GM06990 (cell line): ENCODE measurements around the gene TBXAS1.

Source experiments
- DNase-seq: peaks from one replicate; pipeline ENCODE4 v3.0.0-alpha.2; 2011; ENCODE audit not compliant: insufficient read length; ENCODE audit errors: extremely low read depth
- H3K27me3 ChIP-seq: replicated peaks from 2 replicates; pipeline ENCODE4 v1.6.0; 2011; ENCODE audit warnings: low read length; ENCODE audit not compliant: control insufficient read depth, insufficient read depth
- H3K36me3 ChIP-seq: 2 replicates; pipeline ENCODE4 v1.5.1; 2011; ENCODE audit warnings: low read length; ENCODE audit not compliant: control insufficient read depth, insufficient read depth
- H3K4me3 ChIP-seq: replicated peaks from 2 replicates; pipeline ENCODE4 v1.5.1; 2011; ENCODE audit warnings: low read depth, mild to moderate bottlenecking, control low read depth, low read length
- TF ChIP-seq, protein P1 (sequence below): IDR thresholded peaks from 2 replicates; pipeline ENCODE4 v1.5.1; 2011; ENCODE audit warnings: low read length, control low read depth, mild to moderate bottlenecking, inconsistent platforms; ENCODE audit not compliant: insufficient read depth, poor library complexity, severe bottlenecking

TBXAS1 gene

DNA sequence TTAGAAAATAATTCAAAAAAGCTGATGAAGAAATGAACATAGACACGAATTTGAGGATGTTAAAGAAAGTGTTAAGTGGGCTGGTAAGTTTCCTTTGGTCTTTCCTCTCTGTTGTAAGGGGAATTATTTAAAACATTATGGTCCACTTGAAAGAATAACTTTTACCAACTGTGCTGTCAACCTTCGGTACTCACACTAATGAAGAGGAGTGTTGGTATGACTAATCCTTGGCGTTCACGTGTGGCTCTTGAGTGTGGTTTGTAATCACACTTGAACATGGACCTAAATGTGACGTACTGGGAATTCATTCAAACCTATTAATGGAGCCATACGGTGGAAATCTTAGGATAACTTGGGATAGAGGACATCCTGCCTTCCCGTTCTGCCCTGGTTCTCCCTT, 41.3 kb downstream of the TBXAS1 start:
- no peak for DNase-seq
- Histone ChIP-seq H3K27me3 (no peaks in the 10 kb centered on the region), H3K36me3 (no peaks in the 10 kb centered on the region; the same call in 1 of the 2 replicates), H3K4me3 (no peak overlapping the region)
- TF ChIP-seq, protein P1, sequence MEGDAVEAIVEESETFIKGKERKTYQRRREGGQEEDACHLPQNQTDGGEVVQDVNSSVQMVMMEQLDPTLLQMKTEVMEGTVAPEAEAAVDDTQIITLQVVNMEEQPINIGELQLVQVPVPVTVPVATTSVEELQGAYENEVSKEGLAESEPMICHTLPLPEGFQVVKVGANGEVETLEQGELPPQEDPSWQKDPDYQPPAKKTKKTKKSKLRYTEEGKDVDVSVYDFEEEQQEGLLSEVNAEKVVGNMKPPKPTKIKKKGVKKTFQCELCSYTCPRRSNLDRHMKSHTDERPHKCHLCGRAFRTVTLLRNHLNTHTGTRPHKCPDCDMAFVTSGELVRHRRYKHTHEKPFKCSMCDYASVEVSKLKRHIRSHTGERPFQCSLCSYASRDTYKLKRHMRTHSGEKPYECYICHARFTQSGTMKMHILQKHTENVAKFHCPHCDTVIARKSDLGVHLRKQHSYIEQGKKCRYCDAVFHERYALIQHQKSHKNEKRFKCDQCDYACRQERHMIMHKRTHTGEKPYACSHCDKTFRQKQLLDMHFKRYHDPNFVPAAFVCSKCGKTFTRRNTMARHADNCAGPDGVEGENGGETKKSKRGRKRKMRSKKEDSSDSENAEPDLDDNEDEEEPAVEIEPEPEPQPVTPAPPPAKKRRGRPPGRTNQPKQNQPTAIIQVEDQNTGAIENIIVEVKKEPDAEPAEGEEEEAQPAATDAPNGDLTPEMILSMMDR, result no peak

DNA sequence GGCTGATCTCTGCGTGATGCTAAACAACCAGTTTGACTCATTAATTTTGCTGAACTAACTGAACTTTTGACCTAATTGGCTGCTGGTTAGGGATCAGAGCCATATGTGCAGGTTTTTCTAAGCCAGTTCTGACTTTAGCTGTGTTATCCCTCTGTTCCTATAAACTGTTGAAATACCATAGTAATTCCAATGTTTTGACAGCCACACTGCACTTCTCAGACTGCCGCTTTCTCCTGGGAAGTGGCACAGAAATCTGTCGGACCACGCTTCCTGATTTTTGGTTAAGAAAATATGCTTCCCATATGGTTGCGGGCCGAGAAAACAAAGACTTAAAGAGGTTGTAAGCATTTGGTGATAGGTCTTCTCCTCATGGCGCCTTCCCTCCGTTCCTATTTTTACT, 42.3 kb downstream of the TBXAS1 start:
- no peak overlapping the region for H3K4me3 ChIP-seq
- TF ChIP-seq, protein P1, result no peak
- H3K36me3 ChIP-seq, result no peaks in the 10 kb centered on the region; the same call in none of the 2 replicates
- H3K27me3 ChIP-seq, result no peaks in the 10 kb centered on the region
- DNase-seq, result no peak

DNA sequence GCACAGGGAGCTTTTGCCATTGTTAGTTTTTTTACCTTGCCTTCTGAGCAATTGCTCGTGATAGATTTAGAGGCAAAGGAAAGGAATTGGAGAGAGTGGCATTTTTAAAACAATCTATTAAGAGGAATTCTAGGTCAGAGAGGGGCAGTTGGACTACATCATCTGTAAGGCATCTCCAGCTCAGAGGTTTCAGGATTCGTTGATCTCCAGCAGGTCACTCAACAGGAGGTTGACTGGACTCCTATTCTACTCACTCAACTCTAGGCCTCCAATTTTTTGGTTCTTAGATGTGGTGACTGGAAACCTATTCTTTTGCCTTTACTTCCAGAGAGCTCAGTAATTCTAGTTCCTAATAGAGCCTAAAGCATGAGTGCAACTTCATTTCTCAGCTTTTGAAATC, 42.8 kb downstream of the TBXAS1 start:
- TF ChIP-seq, protein P1, result no peak
- no peaks in the 10 kb centered on the region for H3K27me3 ChIP-seq
- H3K4me3 ChIP-seq, result no peak overlapping the region
- H3K36me3 ChIP-seq, result no peaks in the 10 kb centered on the region; the same call in none of the 2 replicates
- no peak for DNase-seq

DNA sequence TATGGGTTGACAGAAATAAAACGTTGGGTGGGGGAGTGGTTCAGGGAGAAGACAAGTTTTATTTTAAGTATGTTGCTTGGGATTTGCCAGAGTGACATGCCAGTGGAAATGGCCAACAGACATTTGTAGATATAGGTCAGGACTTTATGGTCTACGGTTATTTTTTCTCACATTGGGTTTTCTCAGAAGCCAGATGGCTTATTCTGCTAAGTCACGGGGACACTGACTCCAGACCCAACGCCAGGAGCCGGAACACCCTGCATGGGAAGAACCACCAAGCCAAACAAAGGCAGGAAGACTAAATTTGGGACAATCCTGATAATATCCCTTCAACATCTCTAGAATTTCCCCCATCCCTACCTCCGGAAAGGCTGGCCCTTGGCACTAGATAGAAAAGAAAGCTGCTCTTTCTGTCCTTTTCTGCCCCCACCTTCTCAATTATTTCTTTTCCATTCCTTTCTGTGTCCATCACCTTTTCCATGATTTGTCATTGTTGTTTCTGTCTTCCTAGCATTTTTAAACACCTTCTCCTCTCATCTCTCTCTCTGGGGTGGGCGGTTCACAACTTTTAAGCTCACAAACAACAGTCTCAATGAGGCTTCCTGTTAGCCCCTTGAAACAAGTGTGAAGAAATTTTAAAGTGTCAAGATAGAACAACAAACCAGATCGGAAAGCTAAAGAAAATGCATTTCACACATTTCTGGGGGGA, 44.7 kb downstream of the TBXAS1 start:
- no peak overlapping the region for H3K4me3 ChIP-seq
- no peak for DNase-seq
- H3K27me3 ChIP-seq, result no peaks in the 10 kb centered on the region
- no peaks in the 10 kb centered on the region; the same call in none of the 2 replicates for H3K36me3 ChIP-seq
- TF ChIP-seq, protein P1, result no peak

DNA sequence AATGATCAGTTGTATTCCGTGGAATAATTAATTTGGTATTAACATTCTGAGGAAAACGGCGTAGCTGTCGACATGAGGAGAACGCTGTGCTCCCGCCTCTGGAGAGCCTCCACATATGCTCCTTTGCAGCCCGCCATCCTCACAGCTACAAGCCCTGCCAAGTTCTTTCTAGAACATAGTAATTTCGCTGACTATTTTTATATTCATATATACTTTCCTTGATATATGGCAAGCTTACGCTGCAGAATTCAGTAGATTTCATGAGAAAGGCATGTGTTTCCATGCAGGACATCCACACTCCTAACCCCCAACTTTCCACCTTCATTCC, 45.2 kb downstream of the TBXAS1 start:
- Histone ChIP-seq H3K27me3 (no peaks in the 10 kb centered on the region), H3K4me3 (no peak overlapping the region), H3K36me3 (no peaks in the 10 kb centered on the region; the same call in none of the 2 replicates)
- TF ChIP-seq, protein P1, result no peak
- DNase-seq, result no peak
